HL-60 (cell line): Measurements from ENCODE around the gene PALM.

Source experiments
- DNase-seq, 2 experiments: peaks; one replicate each; pipeline ENCODE4 v3.0.0-alpha.2; 2010 to 2020; ENCODE audit warnings: low read depth in 1 of 2, low spot score in 1 of 2
- H3K27ac ChIP-seq: fragments of 250-450 bp; sonication (Bioruptor Pico); replicated peaks from 2 replicates; pipeline ENCODE4 v1.5.1; 2020; ENCODE audit warnings: mild to moderate bottlenecking, moderate library complexity
- H3K27me3 ChIP-seq: fragments of 250-450 bp; sonication (Bioruptor Pico); 2 replicates; pipeline ENCODE4 v1.5.1; 2021; ENCODE audit warnings: mild to moderate bottlenecking, moderate library complexity; ENCODE audit not compliant: insufficient read depth, poor library complexity, severe bottlenecking
- H3K4me3 ChIP-seq: replicated peaks from 2 replicates; pipeline ENCODE4 v1.5.1; 2011; ENCODE audit warnings: mild to moderate bottlenecking, control low read depth, low read length; ENCODE audit not compliant: insufficient read depth
- GABPA ChIP-seq: IDR thresholded peaks from 2 replicates; pipeline ENCODE4 v1.6.1; 2012; ENCODE audit warnings: low read depth
- POLR2AphosphoS5 ChIP-seq: IDR thresholded peaks from 2 replicates; pipeline ENCODE4 v1.6.1; 2012; ENCODE audit warnings: low read depth
- SPI1 ChIP-seq: IDR thresholded peaks from 2 replicates; pipeline ENCODE4 v1.6.1; 2012; ENCODE audit warnings: low read depth, mild to moderate bottlenecking, borderline replicate concordance
- TF ChIP-seq, protein P1 (sequence below): IDR thresholded peaks from 2 replicates; pipeline ENCODE4 v1.6.1; 2012; ENCODE audit warnings: low read depth; ENCODE audit not compliant: insufficient replicate concordance
- TF ChIP-seq, protein P2 (sequence below): IDR thresholded peaks from one replicate; pipeline ENCODE4 v1.5.1; 2011; ENCODE audit warnings: low read length, control low read depth, inconsistent platforms; ENCODE audit not compliant: insufficient read depth

The PALM gene

DNA sequence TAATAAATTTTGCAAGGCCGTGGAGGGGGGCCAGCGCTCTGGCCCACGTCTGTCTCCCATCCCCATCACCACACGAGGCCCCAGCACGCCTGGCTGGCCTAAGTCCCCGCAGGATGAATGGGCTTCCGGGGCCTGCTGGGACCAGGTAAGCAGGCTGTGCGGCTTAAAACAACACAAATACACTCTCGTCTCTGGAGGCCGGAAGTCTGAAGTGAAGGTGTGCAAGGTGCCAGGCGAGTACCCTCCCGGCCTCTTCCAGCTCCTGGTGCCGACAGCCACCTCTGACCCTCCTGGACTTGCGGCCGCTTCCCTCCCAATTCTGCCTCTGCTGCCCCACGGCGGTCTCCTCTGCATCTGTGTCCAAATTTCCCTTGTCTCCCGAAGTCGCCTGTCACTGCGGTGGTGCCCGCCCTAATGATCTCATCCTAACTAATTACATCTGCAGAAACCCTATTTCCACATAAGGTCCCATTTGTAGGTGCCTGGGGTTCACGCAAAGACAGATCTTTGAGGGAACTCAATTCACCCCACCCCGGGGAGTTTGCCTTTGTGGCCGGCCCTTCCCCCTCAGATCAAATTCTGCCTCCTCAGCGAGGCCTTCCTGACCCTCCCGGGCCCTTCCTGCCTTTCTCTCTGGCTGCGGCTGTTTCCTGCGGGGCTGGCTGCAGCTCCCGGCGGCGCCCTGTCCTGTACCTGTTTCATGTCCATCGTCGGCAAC is 80.4 kb downstream of the PALM start:
- no peak overlapping the region for H3K27ac ChIP-seq
- no peak for TF ChIP-seq SPI1
- TF ChIP-seq, protein P1, sequence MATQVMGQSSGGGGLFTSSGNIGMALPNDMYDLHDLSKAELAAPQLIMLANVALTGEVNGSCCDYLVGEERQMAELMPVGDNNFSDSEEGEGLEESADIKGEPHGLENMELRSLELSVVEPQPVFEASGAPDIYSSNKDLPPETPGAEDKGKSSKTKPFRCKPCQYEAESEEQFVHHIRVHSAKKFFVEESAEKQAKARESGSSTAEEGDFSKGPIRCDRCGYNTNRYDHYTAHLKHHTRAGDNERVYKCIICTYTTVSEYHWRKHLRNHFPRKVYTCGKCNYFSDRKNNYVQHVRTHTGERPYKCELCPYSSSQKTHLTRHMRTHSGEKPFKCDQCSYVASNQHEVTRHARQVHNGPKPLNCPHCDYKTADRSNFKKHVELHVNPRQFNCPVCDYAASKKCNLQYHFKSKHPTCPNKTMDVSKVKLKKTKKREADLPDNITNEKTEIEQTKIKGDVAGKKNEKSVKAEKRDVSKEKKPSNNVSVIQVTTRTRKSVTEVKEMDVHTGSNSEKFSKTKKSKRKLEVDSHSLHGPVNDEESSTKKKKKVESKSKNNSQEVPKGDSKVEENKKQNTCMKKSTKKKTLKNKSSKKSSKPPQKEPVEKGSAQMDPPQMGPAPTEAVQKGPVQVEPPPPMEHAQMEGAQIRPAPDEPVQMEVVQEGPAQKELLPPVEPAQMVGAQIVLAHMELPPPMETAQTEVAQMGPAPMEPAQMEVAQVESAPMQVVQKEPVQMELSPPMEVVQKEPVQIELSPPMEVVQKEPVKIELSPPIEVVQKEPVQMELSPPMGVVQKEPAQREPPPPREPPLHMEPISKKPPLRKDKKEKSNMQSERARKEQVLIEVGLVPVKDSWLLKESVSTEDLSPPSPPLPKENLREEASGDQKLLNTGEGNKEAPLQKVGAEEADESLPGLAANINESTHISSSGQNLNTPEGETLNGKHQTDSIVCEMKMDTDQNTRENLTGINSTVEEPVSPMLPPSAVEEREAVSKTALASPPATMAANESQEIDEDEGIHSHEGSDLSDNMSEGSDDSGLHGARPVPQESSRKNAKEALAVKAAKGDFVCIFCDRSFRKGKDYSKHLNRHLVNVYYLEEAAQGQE, result no peak
- TF ChIP-seq, protein P2, sequence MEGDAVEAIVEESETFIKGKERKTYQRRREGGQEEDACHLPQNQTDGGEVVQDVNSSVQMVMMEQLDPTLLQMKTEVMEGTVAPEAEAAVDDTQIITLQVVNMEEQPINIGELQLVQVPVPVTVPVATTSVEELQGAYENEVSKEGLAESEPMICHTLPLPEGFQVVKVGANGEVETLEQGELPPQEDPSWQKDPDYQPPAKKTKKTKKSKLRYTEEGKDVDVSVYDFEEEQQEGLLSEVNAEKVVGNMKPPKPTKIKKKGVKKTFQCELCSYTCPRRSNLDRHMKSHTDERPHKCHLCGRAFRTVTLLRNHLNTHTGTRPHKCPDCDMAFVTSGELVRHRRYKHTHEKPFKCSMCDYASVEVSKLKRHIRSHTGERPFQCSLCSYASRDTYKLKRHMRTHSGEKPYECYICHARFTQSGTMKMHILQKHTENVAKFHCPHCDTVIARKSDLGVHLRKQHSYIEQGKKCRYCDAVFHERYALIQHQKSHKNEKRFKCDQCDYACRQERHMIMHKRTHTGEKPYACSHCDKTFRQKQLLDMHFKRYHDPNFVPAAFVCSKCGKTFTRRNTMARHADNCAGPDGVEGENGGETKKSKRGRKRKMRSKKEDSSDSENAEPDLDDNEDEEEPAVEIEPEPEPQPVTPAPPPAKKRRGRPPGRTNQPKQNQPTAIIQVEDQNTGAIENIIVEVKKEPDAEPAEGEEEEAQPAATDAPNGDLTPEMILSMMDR, result no peak
- TF ChIP-seq POLR2AphosphoS5, result no peak
- TF ChIP-seq GABPA, result no peak
- no peak for DNase-seq
- H3K27me3 ChIP-seq, result no peaks in the 10 kb centered on the region
- no peak overlapping the region for H3K4me3 ChIP-seq

DNA sequence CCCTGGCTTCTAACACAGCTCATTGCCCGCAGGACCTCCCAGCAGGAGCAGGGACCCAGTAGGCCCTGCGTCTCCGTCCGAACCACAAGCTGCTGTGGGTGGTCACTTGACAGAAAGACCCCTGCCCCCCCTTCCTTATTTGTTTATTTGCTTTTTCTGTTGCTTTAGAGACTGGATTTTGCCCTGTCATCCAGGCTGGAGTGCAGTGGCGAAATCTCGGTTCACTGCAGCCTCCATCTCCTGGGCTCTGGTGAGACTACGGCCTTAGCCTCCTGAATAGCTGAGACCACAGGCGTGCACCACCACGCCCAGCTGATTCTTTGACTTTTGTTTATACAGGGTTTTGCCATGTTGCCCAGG is 80.9 kb downstream of the PALM start:
- no peak overlapping the region for H3K27ac ChIP-seq
- H3K27me3 ChIP-seq, result no peaks in the 10 kb centered on the region
- TF ChIP-seq SPI1 (no peak), POLR2AphosphoS5 (no peak), GABPA (no peak)
- TF ChIP-seq, protein P1, result no peak
- TF ChIP-seq, protein P2, result no peak
- DNase-seq, result no peak
- no peak overlapping the region for H3K4me3 ChIP-seq

DNA sequence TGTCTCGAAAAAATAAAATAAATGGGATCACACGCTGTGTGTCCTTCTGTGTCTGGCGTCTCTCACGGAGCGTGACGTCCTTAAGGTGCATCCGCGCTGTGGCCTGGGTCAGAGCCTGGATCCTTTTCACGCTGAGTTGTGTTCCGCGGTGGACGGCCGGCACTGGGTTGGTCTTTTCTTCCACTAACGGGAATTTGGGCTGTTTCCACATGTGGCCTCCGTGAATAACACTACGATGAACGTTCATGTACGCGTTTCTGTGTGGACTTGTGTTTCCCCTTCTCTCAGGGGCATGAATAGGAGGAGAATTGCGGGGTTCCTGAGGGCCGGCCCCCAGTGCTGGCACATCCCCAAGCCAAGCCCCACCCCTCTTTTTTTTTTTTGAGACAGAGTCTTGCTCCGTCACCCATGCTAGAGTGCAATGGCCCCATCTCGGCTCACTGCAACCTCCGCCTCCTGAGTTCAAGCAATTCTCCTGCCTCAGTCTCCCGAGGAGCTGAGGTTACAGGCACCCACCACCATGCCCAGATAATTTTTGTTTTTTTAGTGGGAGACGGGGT is 82.4 kb downstream of the PALM start:
- DNase-seq, result no peak
- H3K4me3 ChIP-seq, result no peak overlapping the region
- H3K27me3 ChIP-seq, result no peaks in the 10 kb centered on the region
- TF ChIP-seq POLR2AphosphoS5 (no peak), GABPA (no peak), SPI1 (no peak)
- TF ChIP-seq, protein P1, result no peak
- TF ChIP-seq, protein P2, result no peak
- H3K27ac ChIP-seq, result no peak overlapping the region
